Stomach smooth muscle (tissue), 2 donors: ENCODE measurements around the gene ZNF76.
A peak's percentile ranks its signal among the peaks of the same experiment; 100 is the strongest.

Experiments
- H3K27ac ChIP-seq: one replicate; pipeline ENCODE4 v1.7.0; 2013; ENCODE audit warnings: mild to moderate bottlenecking, low read length, inconsistent platforms
- H3K27me3 ChIP-seq, 2 donors: one replicate each; pipeline ENCODE4 v1.7.0; 2013; ENCODE audit warnings: low read length in 2 of 2; ENCODE audit not compliant: insufficient read depth in 2 of 2, control insufficient read depth in 1 of 2
- H3K36me3 ChIP-seq, 2 donors: one replicate each; pipeline ENCODE4 v1.7.0; 2013; ENCODE audit warnings: low read length in 2 of 2; ENCODE audit not compliant: control insufficient read depth in 2 of 2, insufficient read depth in 2 of 2
- H3K4me1 ChIP-seq: one replicate; pipeline ENCODE4 v1.7.0; 2013; ENCODE audit warnings: low read length; ENCODE audit not compliant: control insufficient read depth, insufficient read depth
- H3K4me3 ChIP-seq, 2 donors: one replicate each; pipeline ENCODE4 v1.7.0; 2013; ENCODE audit warnings: low read length in 2 of 2
- H3K9ac ChIP-seq, 2 donors: one replicate each; pipeline ENCODE4 v1.7.0; 2013; ENCODE audit warnings: low read length in 2 of 2, mild to moderate bottlenecking in 1 of 2
- H3K9me3 ChIP-seq, 2 donors: one replicate each; pipeline ENCODE4 v1.7.0; 2013; ENCODE audit warnings: low read length in 2 of 2; ENCODE audit not compliant: control insufficient read depth in 2 of 2
- donor health status: healthy.
- donor health status: Pancreatic carcinoma.

Gene ZNF76

DNA sequence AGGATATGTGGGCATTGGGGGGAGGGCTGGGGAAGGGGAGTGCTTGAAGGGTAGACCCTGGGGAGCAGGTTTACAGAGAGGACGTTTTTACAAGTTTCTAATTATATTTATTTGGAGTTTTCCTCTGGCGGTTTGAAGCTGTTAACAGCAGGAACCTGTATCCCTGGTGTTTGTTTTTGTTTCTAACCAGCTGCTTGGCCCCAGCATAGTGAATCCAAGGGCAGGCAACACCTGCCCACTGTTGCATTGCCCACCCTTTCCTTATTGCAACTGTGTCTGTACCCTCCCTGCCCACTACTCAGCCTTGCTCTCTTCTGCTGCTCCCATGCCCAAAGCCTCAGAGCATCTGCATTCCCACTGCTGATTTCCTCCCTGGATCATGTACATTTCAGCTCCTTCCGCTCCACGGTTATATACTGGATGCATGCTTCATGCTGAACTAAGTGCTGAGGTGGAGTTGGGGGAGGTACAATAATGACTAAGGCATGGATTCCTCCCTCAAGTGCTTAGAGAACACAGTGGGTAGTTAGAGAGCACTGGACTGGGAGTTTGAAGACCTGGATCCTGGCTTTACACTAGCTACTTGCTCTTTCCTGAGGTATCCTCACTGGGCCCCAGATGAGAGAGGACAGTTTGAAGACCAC is 39.7 kb upstream of the ZNF76 start:
- Histone ChIP-seq H3K9ac (no peak overlapping the region), H3K27me3 (peaks cover 13 to 17% of the 10 kb centered on the region in 2 donors), H3K4me1 (peaks cover 5% of the 10 kb centered on the region), H3K36me3 (no peaks in the 10 kb centered on the region), H3K9me3 (no peaks in the 10 kb centered on the region), H3K4me3 (no peak overlapping the region), H3K27ac (no peak overlapping the region)

DNA sequence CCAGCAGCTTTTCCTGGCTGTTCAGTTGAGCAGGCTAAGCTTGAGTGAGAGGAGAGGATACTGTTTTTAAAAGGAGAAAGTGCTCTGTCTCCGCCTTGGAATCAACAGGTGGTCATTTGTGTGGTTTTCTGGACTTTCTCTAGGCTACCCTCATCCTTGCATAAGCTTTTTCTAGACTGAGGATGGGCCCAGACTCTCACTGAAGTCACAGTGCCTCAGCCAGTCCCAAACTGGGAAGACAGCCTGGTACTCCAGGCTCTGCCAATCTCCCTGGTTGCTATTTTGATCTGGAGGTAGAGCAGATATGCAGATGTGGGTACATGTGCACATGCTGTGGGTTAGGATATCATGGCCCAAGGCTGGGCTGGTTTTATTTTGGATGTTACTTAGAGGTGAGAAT is 38.8 kb upstream of the ZNF76 start:
- no peak overlapping the region for H3K27ac ChIP-seq
- H3K36me3 ChIP-seq, result no peaks in the 10 kb centered on the region
- H3K9me3 ChIP-seq, result no peaks in the 10 kb centered on the region
- H3K27me3 ChIP-seq, result peaks cover 5 to 8% of the 10 kb centered on the region in 2 donors
- no peak overlapping the region for H3K9ac ChIP-seq
- no peaks in the 10 kb centered on the region for H3K4me1 ChIP-seq
- H3K4me3 ChIP-seq, result no peak overlapping the region

DNA sequence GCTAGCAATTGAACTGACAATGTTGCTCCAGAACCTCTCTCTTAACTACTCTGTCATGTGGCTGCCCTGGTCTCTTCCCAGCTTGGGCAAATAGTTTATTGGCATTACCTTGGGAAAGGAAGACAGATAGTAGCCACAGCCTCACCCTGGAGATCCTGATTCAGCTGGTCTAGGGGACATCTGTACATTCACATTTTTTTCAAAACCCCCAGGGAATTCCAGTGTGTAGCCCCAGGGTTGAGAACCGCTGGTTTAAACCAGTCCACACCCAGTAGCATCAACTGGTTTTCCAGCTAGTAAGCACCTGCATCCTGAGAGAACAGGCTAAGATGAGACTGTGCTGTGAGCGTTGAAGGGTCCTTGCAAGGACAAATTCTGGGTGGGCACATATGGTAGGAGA is 36.1 kb upstream of the ZNF76 start:
- H3K4me1 ChIP-seq, result no peaks in the 10 kb centered on the region
- no peak overlapping the region for H3K4me3 ChIP-seq
- H3K9me3 ChIP-seq, result no peaks in the 10 kb centered on the region
- H3K9ac ChIP-seq, result no peak overlapping the region
- no peaks in the 10 kb centered on the region for H3K36me3 ChIP-seq
- no peak overlapping the region for H3K27ac ChIP-seq
- no peaks in the 10 kb centered on the region for H3K27me3 ChIP-seq

DNA sequence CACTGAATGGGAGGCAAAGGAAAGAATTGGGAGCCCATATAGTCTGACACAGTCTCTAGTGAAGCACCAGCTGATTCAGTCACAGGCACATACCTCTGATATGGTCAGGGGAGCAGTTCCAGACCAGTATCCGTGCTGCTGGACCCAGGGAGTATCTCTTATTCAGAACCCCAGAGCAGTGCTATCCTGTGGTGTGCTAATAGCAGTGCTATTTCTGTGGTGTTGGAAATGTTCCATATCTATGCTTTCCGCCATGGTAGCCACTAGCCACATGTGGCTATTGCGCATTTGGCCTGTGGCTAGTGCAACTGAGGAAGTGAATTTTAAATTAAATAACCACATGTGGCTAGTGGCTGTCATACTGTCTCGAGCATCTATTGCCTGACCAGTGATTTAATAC is 34.8 kb upstream of the ZNF76 start:
- Histone ChIP-seq H3K36me3 (peaks cover 0 to 2% of the 10 kb centered on the region in 2 donors), H3K9ac (no peak overlapping the region), H3K9me3 (no peaks in the 10 kb centered on the region), H3K4me1 (no peaks in the 10 kb centered on the region), H3K27me3 (no peaks in the 10 kb centered on the region), H3K4me3 (no peak overlapping the region), H3K27ac (no peak overlapping the region)

DNA sequence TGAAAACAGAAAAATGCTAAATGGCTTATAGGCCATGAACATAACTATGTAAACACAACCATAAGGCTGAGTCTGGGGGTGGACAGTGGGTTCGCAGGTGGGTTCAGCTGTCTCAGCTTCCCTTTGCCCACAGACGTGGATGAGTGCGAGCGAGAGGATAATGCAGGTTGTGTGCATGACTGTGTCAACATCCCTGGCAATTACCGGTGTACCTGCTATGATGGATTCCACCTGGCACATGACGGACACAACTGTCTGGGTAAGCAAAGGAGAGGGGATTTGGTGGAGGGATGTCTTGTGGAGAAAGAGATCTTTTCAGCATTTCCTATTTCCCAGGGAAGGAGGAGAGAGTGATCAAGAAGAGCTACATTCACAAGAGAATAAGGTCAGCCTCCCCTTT is 31.1 kb upstream of the ZNF76 start:
- no peaks in the 10 kb centered on the region for H3K9me3 ChIP-seq
- H3K4me1 ChIP-seq, result peaks cover 15% of the 10 kb centered on the region
- H3K9ac ChIP-seq, result no peak overlapping the region
- no peak overlapping the region for H3K27ac ChIP-seq
- H3K36me3 ChIP-seq, result peaks cover 0 to 4% of the 10 kb centered on the region in 2 donors
- H3K4me3 ChIP-seq, result no peak overlapping the region
- H3K27me3 ChIP-seq, result no peaks in the 10 kb centered on the region

DNA sequence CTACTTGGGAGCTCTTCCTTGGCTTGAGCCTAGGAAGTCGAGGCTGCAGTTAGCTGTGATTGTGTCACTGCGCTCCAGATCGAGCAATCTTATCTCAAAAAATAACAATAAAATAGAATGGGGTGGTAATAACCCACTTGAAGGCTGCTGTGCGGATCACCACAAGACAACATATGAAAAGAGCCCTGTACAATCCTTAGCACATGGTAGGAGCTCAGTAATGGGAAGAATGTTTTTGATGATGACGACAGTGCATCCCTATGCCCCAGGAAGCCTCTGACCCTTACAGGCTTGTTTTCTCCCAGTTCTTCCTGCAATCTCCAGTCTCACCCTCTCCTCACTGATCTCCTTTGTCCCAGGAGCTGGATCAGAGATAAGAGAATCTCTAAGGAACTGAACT is 30.2 kb upstream of the ZNF76 start:
- peaks cover 0 to 4% of the 10 kb centered on the region in 2 donors for H3K36me3 ChIP-seq
- no peak overlapping the region for H3K4me3 ChIP-seq
- H3K27me3 ChIP-seq, result no peaks in the 10 kb centered on the region
- H3K27ac ChIP-seq, result no peak overlapping the region
- no peaks in the 10 kb centered on the region for H3K9me3 ChIP-seq
- H3K4me1 ChIP-seq, result peaks cover 15% of the 10 kb centered on the region
- H3K9ac ChIP-seq, result no peak overlapping the region

DNA sequence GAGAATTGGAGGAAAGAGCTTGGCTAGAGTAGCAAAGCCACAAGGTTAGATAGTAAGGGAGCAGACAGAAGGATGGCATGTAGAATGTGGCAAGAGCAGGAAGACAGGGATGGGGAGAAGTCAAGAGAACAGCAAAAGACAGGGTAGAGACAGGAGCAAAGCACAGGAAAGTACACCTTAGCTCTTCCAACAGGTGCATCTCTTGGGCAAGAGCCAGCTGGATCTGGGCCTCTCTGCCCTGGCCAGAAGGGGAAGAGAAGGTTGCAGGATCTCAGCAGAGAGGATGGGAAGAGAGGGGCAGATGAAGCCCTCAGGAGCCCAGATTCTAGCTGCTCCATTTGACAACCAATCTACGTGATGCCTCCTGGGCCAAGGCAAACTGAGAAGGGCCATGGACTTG is 29.0 kb upstream of the ZNF76 start:
- Histone ChIP-seq H3K9ac (no peak overlapping the region), H3K9me3 (no peaks in the 10 kb centered on the region), H3K36me3 (peaks cover 0 to 4% of the 10 kb centered on the region in 2 donors), H3K4me1 (peaks cover 15% of the 10 kb centered on the region), H3K27ac (no peak overlapping the region), H3K4me3 (peak overlapping the region in 1 of 2 donors; percentile 15), H3K27me3 (no peaks in the 10 kb centered on the region)

DNA sequence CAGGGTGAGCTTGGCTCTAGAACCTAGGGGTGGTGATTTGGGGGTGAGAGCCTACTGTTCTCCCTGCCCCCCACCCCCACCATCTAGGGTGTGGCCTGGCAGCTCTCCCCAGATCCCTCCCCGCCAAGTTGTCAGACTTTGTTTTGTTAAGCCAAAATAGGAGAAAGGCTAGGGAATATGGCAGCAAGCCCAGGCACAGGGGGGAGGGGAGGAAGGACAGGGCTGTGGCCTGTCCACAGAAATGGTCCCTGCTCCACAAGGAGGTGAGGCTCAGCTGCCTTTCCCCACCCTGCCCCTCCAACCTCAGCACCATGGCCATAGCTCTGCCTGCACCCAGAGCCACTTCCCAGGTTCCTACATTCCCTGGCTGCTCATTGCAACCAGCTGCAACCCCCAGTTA is 28.6 kb upstream of the ZNF76 start:
- Histone ChIP-seq H3K36me3 (peaks cover 0 to 4% of the 10 kb centered on the region in 2 donors), H3K4me1 (peaks cover 15% of the 10 kb centered on the region), H3K27ac (no peak overlapping the region), H3K9me3 (no peaks in the 10 kb centered on the region), H3K9ac (no peak overlapping the region), H3K4me3 (peak overlapping the region in 1 of 2 donors; percentile 15), H3K27me3 (no peaks in the 10 kb centered on the region)

DNA sequence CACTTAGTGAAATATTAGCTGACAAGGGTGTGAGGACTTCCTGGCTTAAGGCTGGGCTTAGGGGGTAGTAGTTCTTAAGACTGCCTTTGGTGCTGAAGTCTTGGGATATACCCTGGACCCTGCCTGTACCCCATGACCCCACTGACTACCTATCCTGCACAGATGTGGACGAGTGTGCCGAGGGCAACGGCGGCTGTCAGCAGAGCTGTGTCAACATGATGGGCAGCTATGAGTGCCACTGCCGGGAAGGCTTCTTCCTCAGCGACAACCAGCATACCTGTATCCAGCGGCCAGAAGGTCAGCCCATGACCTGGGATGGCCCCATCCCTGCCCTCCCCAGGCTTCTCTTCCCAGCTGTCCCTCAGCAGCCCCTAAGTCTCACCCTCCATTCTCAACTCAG is 28.0 kb upstream of the ZNF76 start:
- no peaks in the 10 kb centered on the region for H3K27me3 ChIP-seq
- H3K9ac ChIP-seq, result no peak overlapping the region
- peaks cover 0 to 4% of the 10 kb centered on the region in 2 donors for H3K36me3 ChIP-seq
- no peak overlapping the region for H3K4me3 ChIP-seq
- no peak overlapping the region for H3K27ac ChIP-seq
- peaks cover 15% of the 10 kb centered on the region for H3K4me1 ChIP-seq
- H3K9me3 ChIP-seq, result no peaks in the 10 kb centered on the region

DNA sequence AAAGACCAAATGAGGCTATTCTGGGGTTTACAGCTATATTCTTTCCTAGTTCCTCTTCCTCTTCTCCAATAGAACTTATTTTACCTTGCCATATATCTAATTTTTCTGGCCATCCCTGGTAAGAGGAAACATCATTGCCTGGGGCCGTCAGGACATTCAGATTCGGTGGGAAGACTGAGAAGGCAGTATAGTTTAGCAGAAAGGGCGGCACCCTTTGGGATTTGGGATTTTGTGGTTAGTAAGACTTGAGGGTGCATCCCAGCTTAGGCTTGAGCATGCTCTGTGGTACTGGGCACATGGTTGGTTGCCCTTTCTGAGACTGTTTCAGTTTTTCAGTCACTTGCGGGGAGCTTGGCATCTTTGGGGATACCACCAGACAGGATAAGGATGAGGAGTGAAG is 24.6 kb upstream of the ZNF76 start:
- Histone ChIP-seq H3K4me1 (peaks cover 35% of the 10 kb centered on the region), H3K36me3 (peaks cover 3 to 4% of the 10 kb centered on the region in 2 donors), H3K27ac (no peak overlapping the region), H3K27me3 (no peaks in the 10 kb centered on the region), H3K4me3 (no peak overlapping the region), H3K9me3 (no peaks in the 10 kb centered on the region), H3K9ac (no peak overlapping the region)

DNA sequence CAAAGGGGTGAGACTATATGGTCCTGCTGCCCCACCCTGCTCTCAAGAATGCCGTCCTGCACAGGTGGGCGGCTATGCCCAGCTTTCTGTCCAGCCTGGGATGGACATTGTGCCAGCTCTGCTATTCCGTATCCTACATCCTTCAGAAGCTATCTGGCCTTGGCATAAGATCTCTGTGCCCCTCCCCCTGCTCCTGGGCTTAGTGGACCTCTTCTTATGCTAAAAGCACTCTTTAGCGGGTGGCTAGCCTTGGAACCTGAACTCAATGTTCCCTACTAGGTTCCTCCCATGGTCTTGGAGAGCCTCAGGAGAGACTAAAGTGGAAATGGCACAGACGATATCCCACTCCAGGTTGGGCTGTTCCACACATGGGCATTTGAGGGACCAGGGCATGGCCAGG is 23.3 kb upstream of the ZNF76 start:
- H3K27me3 ChIP-seq, result no peaks in the 10 kb centered on the region
- H3K4me3 ChIP-seq, result no peak overlapping the region
- H3K9ac ChIP-seq, result no peak overlapping the region
- no peak overlapping the region for H3K27ac ChIP-seq
- peaks cover 33% of the 10 kb centered on the region for H3K4me1 ChIP-seq
- no peaks in the 10 kb centered on the region for H3K9me3 ChIP-seq
- H3K36me3 ChIP-seq, result peaks cover 3 to 4% of the 10 kb centered on the region in 2 donors
